HG03571 (cell line): ENCODE measurements around the gene TMBIM6.
"Not testable (repeated sequence)": the region's sequence is repeated elsewhere in the genome, so short reads cannot be mapped to it uniquely, and the experiment has no call there.

ENCODE experiments used
- ATAC-seq: cut with Tn5 transposase; IDR thresholded peaks from one replicate; pipeline ENCODE4 v1.9.1; 2021; ENCODE audit not compliant: unreplicated experiment

The TMBIM6 gene

GRCh38 chr12:49776413-49776812 is 35.1 kb downstream of the TMBIM6 start:
- ATAC-seq = no peak

- no peak for ATAC-seq
Observed at GRCh38 chr12:49776858-49777257, 35.5 kb downstream of the TMBIM6 start.

GRCh38 chr12:49777341-49777740 is 36.0 kb downstream of the TMBIM6 start:
- ATAC-seq = no peak

GRCh38 chr12:49777800-49778748 is 36.7 kb downstream of the TMBIM6 start:
- ATAC-seq = no peak

- no peak for ATAC-seq
Observed at GRCh38 chr12:49779581-49779980, 38.2 kb downstream of the TMBIM6 start.

GRCh38 chr12:49780914-49781313 is 39.6 kb downstream of the TMBIM6 start:
- not testable (repeated sequence) for ATAC-seq

- ATAC-seq = no peak
Observed at GRCh38 chr12:49783917-49784676, 42.7 kb downstream of the TMBIM6 start.

GRCh38 chr12:49784756-49785409 is 43.5 kb downstream of the TMBIM6 start:
- no peak for ATAC-seq

GRCh38 chr12:49787672-49788071 is 46.3 kb downstream of the TMBIM6 start:
- no peak for ATAC-seq

- no peak for ATAC-seq
Observed at GRCh38 chr12:49789992-49790391, 48.6 kb downstream of the TMBIM6 start.

GRCh38 chr12:49790741-49791555 is 49.6 kb downstream of the TMBIM6 start:
- no peak for ATAC-seq

GRCh38 chr12:49791700-49792099 is 50.3 kb downstream of the TMBIM6 start:
- ATAC-seq = no peak

GRCh38 chr12:49792181-49792970 is 51.0 kb downstream of the TMBIM6 start:
- no peak for ATAC-seq

- ATAC-seq = no peak
Observed at GRCh38 chr12:49792976-49793580, 51.7 kb downstream of the TMBIM6 start.

GRCh38 chr12:49793620-49794019 is 52.3 kb downstream of the TMBIM6 start:
- no peak for ATAC-seq

- no peak for ATAC-seq
Observed at GRCh38 chr12:49794021-49794420, 52.7 kb downstream of the TMBIM6 start.

GRCh38 chr12:49794811-49795653 is 53.7 kb downstream of the TMBIM6 start:
- no peak for ATAC-seq

- ATAC-seq = no peak
Observed at GRCh38 chr12:49795654-49796105, 54.3 kb downstream of the TMBIM6 start.
